Measurements from ENCODE around the gene PPIG.

Gene PPIG

GRCh38 chr2:169661265-169661664 is 77.1 kb downstream of the PPIG start:
- TF ChIP-seq, protein P1, sequence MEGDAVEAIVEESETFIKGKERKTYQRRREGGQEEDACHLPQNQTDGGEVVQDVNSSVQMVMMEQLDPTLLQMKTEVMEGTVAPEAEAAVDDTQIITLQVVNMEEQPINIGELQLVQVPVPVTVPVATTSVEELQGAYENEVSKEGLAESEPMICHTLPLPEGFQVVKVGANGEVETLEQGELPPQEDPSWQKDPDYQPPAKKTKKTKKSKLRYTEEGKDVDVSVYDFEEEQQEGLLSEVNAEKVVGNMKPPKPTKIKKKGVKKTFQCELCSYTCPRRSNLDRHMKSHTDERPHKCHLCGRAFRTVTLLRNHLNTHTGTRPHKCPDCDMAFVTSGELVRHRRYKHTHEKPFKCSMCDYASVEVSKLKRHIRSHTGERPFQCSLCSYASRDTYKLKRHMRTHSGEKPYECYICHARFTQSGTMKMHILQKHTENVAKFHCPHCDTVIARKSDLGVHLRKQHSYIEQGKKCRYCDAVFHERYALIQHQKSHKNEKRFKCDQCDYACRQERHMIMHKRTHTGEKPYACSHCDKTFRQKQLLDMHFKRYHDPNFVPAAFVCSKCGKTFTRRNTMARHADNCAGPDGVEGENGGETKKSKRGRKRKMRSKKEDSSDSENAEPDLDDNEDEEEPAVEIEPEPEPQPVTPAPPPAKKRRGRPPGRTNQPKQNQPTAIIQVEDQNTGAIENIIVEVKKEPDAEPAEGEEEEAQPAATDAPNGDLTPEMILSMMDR (IDR thresholded peaks at IDR 0.05; ENCODE audit: low read length, missing control alignments) = no peak
- DNase-seq (ENCODE audit: low read depth) = no peak
- H3K4me3 ChIP-seq (replicated peaks; ENCODE audit: low read depth, low read length) = no peak overlapping the region

GRCh38 chr2:169662744-169663143 is 78.6 kb downstream of the PPIG start:
- TF ChIP-seq, protein P1 (IDR thresholded peaks at IDR 0.05; ENCODE audit: low read length, missing control alignments) = no peak
- DNase-seq (ENCODE audit: low read depth) = no peak
- H3K4me3 ChIP-seq (replicated peaks; ENCODE audit: low read depth, low read length) = no peak overlapping the region

GRCh38 chr2:169663247-169663646 is 79.1 kb downstream of the PPIG start:
- H3K4me3 ChIP-seq (replicated peaks; ENCODE audit: low read depth, low read length) = no peak overlapping the region
- TF ChIP-seq, protein P1 (IDR thresholded peaks at IDR 0.05; ENCODE audit: low read length, missing control alignments) = no peak
- no peak for DNase-seq (ENCODE audit: low read depth)

GRCh38 chr2:169664600-169664977 is 80.4 kb downstream of the PPIG start:
- no peak overlapping the region for H3K4me3 ChIP-seq (replicated peaks; ENCODE audit: low read depth, low read length)
- DNase-seq (ENCODE audit: low read depth) = peak; percentile 8
- TF ChIP-seq, protein P1 (IDR thresholded peaks at IDR 0.05; ENCODE audit: low read length, missing control alignments) = no peak

DNA sequence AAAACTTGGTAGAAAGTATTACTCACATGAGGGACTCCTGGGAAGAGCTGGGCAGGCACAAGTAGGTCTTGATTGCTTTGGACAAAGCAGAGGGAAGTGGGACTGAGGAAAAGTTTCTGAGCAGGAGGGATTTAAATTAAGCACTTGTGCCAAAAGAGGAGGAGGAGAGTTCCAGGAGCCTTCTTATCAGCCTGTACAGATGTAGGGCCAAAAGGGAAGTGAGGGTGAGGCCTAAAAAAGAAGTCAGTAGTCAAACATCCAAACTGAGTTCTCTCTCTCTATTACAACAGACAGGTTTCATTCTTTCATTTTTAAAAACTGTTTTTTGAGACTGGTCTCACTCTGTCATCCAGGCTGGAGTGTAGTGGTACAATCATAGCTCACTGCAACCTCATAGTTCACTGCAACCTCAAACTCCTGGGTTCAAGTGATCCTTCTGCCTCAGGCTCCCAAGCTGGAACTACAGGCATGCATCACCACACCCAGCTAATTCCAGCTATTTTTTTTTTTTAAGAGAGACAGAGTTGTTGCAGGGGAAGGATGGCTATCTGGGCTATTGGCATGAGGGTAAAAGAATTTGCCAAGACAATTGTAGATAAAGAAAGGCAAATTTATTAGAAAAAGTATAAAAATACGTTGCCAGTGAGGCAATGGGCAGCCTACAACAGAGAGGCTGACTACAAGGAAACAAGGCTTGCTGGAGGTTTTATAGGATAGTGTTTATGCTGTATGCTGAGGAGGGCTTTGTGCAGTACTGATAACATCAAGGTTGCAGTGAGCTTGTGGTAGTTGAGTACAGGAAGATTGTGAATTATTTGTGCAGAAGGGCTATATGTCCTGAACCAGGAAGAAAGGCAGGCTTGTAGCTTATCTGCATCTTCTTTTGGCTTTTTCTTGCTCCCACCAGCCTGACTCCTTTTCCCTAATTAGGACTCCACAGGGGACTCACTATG is 81.1 kb downstream of the PPIG start:
- peak; percentile 34 for DNase-seq (ENCODE audit: low read depth)
- TF ChIP-seq, protein P1 (IDR thresholded peaks at IDR 0.05; ENCODE audit: low read length, missing control alignments) = no peak
- H3K4me3 ChIP-seq (replicated peaks; ENCODE audit: low read depth, low read length) = no peak overlapping the region

DNA sequence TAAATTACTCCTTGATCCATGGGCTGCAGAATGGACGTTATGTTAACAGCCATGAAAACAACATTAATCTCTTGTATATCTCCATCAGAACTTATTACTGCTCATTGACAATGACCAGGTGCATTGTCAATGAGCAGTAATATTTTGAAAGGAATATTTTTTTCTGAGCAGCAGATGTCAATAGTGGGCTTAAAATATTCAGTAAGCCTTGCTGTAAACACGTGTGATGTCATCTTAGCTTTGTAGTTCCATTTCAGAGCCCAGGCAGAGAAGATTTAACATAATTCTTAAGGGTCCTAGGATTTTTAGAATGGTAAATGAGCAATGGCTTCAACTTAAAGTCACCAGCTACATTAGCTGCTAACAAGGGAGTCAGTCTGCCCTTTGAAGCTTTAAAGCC is 83.4 kb downstream of the PPIG start:
- TF ChIP-seq, protein P1 (IDR thresholded peaks at IDR 0.05; ENCODE audit: low read length, missing control alignments) = no peak
- DNase-seq (ENCODE audit: low read depth) = no peak
- H3K4me3 ChIP-seq (replicated peaks; ENCODE audit: low read depth, low read length) = no peak overlapping the region
